Measurements from ENCODE around the gene RYK.
"Not testable (repeated sequence)": the region's sequence is repeated elsewhere in the genome, so short reads cannot be mapped to it uniquely, and the experiment has no call there.

The RYK gene

DNA sequence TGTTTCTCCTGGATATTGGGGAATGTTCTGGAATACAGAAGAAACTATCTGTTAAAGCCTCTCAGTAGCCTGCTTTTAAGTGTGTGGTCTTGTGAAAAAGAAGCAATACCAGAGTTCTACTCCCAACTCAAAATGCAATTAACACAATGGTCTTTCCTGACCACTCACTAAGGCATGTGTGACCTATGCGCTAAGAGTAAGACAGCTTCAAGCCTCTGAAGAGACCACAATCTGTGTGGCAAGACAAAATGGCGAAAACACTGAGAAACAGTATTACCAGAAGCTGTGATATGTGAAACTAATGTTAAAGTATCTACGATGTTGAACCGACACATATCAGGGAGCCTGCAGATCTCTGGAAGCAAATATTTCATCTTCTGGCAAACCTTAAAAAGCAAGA, 33.8 kb downstream of the RYK start:
- DNase-seq (ENCODE audit: low read depth, low spot score), result no peak

GRCh38 chr3:134216191-134216764, 34.4 kb downstream of the RYK start:
- DNase-seq (ENCODE audit: low read depth, low spot score), result no peak

GRCh38 chr3:134214239-134214638, 36.4 kb downstream of the RYK start:
- no peak for DNase-seq (ENCODE audit: low read depth, low spot score)

- peak; percentile 81 for DNase-seq (ENCODE audit: low read depth, low spot score)
Observed at GRCh38 chr3:134212967-134213665, 37.5 kb downstream of the RYK start.

GRCh38 chr3:134211797-134212196, 38.9 kb downstream of the RYK start:
- DNase-seq (ENCODE audit: low read depth, low spot score), result peak; percentile 49

DNA sequence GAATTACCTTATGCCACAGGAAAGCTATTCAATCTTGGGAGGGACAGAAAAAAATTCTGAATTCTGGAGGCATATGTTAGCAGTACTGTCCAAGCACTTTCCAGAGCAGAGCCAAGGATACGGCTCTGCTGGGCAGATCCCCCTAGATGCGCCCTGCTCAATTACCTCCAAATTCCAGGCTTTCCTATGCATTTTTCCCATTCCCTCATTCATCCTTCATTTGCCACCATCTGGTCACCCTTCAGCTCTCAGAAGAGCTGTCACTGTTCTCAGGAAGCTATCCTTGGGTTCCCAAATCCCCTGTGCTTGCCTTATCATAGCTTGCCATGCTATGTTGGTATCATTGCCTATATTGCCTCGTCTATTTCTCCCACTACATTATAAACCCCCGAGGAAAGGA, 45.2 kb downstream of the RYK start:
- DNase-seq (ENCODE audit: low read depth, low spot score), result no peak

DNA sequence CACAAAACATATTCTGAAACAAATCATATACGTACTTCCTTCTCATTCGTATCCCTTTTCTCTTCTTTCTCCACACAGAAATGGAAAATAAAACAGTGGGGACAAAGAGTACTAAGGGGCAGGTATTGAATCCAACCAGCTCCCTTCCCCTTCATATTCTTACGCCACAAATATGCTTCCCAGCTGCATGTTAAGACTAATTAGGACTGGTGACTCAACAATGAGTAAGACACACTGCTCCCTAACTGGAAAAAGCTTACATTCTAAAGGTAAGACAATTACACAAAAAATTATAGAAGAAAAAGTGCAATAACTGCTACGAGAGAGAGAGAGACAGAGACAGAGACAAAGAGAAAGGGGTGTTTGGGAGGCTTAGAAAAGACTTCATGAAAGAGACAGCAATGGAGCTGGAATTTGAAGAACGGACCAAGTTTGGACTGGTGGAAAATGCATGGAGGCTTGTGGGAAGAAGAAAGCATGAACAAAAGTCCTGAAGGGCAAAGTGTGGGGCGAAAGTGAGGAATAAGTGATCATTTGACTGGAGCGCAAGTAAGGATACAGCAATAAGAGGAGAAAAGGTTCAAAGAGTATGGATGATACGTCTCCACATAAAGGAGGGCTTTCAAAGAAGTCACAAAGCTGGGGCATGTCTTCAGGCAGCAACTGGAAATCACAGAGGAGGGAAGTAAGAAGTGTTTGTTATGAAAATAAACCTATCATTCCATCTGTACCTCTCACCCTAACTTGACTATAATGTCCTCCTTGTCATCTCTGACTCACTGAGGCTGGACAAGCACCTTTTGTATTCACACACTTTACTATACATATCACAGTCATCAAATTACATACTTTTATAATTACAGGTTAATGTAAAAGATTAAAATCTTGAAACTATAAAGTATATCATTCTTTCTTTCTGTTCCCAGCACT, 49.2 kb downstream of the RYK start:
- DNase-seq (ENCODE audit: low read depth, low spot score), result no peak

- not testable (repeated sequence) for DNase-seq (ENCODE audit: low read depth, low spot score)
Observed at GRCh38 chr3:134199880-134200279, 50.8 kb downstream of the RYK start.

DNA sequence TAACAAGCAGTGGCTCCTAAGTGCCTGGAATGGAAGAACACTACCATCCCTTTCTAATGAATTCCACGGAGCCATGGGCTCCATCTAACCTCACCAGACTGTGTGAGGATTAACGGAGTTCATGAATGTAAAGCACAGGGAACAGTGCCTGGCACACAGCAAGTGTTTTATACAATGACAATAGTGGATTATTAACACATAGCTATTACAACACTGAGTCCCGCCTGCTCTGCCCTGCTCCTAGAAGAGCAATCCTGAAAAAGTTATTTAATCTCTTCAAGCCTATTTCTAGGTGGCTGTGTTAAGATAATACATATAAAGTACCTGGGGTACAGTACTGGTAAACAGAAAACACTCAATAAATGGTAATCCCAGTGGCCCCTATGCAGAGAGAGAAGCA, 51.4 kb downstream of the RYK start:
- no peak for DNase-seq (ENCODE audit: low read depth, low spot score)

DNA sequence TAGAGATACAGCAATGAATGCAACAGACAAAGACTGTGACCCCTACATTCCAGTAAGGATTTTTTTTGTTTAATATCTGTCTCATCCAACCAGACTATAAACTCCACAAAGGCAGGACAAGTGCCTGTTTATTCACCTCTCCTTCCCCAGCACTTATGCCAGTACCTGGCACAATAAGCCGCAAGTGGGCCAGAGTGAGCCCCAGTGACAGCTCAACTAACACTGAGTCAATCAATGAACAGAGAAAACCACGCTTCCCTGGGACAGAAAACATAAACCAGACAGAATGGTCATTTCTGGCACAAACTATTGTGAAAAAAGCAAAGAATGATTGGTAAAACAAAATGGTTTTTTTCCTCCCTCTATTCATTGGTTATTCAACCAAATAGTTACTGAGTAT, 52.2 kb downstream of the RYK start:
- DNase-seq (ENCODE audit: low read depth, low spot score), result no peak

DNA sequence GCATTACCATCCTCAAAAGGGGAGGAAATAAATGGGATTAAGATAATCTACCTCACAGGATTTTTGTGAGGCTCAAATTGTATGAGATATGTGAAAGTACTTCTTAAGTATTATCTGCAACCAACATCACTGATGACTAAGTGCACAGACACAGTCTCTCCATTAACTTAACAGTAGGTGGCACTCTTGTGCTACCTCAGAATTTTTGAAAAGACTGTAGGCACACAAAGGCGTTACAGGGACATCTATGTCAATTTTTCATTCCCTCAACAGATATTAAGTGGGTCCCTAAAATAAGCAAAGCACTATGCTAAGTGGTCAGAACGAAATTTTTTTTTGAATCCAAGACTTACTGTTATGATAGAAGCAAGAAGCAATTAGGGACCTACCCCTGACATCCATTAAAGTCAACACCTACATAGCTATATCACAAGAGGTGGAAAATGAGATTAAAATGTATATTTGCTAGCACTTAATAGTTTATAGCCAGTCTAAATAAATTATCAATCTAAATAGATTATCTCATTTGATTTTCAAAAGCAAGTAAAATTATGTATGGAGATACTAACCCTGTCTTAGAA, 52.9 kb downstream of the RYK start:
- DNase-seq (ENCODE audit: low read depth, low spot score), result no peak

DNA sequence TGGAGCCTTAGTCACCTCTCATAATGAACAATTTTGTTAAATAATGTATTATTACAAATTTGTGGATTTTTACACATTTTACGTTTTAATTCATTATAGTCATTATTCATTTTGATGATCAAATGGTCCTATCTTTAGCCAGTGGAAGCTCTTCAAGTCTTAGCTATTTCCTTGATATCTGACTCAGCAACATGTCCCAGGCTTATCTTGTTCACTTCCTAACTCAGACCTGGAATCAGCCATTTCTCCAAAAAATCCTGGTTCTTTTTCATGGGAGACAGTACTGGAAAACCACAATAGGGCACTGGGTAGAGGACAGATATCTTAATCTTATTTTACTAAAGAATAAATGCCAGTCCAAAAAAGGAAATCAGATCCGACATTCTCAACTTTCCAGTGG, 56.4 kb downstream of the RYK start:
- DNase-seq (ENCODE audit: low read depth, low spot score), result no peak

- no peak for DNase-seq (ENCODE audit: low read depth, low spot score)
Observed at GRCh38 chr3:134190250-134190649, 60.4 kb downstream of the RYK start.

GRCh38 chr3:134189849-134190248, 60.8 kb downstream of the RYK start:
- DNase-seq (ENCODE audit: low read depth, low spot score), result no peak

DNA sequence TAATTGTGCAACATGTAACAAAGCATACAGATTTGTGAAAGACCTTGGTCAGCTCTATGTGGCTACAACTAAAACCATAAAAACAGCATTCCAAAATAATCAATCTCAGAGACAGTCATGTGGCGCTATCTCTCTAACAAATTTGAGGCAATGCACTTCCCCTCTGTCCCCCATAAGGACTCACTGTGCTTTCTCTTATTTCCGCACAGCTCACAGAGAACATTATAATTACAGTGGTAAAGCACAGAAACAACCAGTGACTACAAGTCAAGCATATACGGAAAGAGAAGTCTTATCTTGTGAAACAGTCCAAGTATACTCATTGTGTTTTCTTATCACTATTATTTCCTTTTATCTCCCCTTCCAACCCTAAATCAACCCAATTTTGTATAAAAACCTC, 64.3 kb downstream of the RYK start:
- no peak for DNase-seq (ENCODE audit: low read depth, low spot score)

- DNase-seq (ENCODE audit: low read depth, low spot score), result no peak
Observed at GRCh38 chr3:134180761-134181160, 69.9 kb downstream of the RYK start.

DNA sequence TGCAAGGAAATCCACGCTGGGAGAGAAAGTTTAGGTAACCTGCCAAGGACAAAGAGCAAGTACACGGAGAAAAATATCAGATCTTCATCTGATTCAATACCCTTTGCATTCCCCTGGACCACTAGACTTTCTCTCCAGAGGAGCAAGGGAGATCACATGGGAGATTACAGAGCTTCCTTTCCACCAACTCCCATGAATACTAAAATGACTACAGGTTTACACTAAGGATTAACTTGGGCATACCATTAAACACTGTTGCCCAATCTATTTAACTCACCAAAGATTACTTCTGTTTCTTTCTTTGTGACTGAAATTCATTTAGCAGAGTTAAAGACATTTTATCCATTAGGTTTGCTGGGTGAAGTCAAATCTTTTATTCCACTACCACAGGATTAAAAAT, 71.2 kb downstream of the RYK start:
- no peak for DNase-seq (ENCODE audit: low read depth, low spot score)

- DNase-seq (ENCODE audit: low read depth, low spot score), result no peak
Observed at GRCh38 chr3:134163096-134163495, 87.6 kb downstream of the RYK start.

- peak; percentile 42 for DNase-seq (ENCODE audit: low read depth, low spot score)
Observed at GRCh38 chr3:134161898-134162615, 88.6 kb downstream of the RYK start.

DNA sequence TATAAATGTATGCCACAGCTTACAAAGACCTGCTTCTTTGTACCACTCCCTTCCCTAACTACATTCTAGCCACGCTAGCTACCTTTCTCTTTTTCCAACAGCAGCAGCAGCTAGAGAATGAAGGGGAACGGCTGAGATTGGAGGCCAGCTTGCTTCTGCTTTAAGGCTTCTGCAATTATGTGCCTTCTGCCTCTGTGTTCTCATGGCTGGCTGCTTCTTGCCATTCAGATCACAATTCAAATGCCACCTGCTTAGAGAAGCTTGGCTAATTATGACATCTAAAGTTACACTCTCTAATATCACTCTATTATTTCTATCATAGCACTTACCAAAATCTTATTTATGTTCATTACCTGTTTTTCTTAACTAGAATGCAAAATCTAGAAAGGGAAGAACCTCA, 95.2 kb downstream of the RYK start:
- no peak for DNase-seq (ENCODE audit: low read depth, low spot score)

DNA sequence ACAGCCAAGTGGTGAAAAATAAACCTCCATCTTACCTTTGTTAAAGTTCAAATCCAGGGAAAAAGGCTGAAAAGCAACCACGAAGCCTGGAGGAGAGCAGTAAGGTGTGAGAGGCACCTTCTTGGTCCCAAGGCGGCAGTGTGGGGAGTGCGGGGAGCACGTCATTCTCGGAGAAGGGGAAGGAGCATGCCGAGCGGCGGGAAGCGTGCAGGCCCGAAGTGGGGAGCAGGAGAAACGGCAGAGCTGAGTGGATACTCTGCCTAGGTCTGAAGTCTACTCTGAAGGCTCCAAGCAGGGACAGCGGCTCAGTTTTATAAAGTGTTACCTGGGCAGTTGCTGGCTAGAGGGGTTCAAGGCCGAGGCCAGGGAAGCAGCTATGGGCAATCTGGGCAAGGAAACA, 96.9 kb downstream of the RYK start:
- no peak for DNase-seq (ENCODE audit: low read depth, low spot score)

DNA sequence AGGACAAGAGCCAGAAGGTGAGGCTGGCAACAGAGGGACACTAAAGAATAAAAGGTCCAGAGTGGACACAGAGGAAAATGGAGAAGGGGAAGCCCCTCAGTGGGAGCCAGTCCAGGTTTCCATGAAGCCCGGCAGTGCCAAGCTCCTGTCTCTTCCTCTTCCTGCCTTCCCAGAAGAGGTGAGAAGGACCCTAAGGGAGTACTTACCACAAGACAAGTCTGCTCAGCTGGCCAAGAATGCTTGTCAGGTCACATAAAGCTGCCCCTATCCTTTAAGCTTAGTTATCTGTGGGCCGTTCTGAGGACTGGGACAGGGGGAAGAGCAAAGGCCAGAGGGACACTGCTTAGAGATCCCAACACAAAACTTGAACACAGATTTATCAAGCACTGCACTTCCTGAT, 100.2 kb downstream of the RYK start:
- no peak for DNase-seq (ENCODE audit: low read depth, low spot score)

Data from ELF-1 (cell line).